Erythroblast (primary cell): ENCODE results near the gene SUSD1.

ENCODE experiments used
- GATA1 ChIP-seq: IDR thresholded peaks from 2 replicates; pipeline ENCODE4 v1.6.1; 2011; ENCODE audit warnings: low read depth, mild to moderate bottlenecking, control low read depth, low read length, moderate library complexity
- POLR2A ChIP-seq: IDR thresholded peaks from 2 replicates; pipeline ENCODE4 v1.6.1; 2011; ENCODE audit warnings: mild to moderate bottlenecking, low read length

GRCh38 chr9:112135706-112136105 lies 39.4 kb downstream of the SUSD1 start:
- TF ChIP-seq POLR2A (no peak), GATA1 (no peak)
